ENCODE measurements around the gene COPB2. TPM values are rescaled to one million over a fixed set of nuclear protein-coding genes. Genes with fewer than 3 reads are reported as not detected.

The COPB2 gene
- total RNA-seq, 4 donors from 2014 or later, result 106 to 202 (median 137) TPM

- TF ChIP-seq CTCF (IDR thresholded peaks at IDR 0.05), result no peak
- TF ChIP-seq POLR2A (IDR thresholded peaks at IDR 0.05), result no peak
- no peak for DNase-seq
- WGBS, 2 donors, result 75 to 81% methylated on average over 1 of the region's 1 CpG
- Histone ChIP-seq H3K4me3 (replicated peaks in 1 of 3) (no peak overlapping the region), H3K27me3 (no peaks in the 10 kb centered on the region), H3K9me3 (no peaks in the 10 kb centered on the region), H3K27ac (no peak overlapping the region), H3K4me1 (no peaks in the 10 kb centered on the region), H3K36me3 (no peaks in the 10 kb centered on the region)
- intact Hi-C loops (cut with DNase I), result no loop called here
Measured at GRCh38 chr3:139311557-139311956, 77.9 kb downstream of the COPB2 start.

GRCh38 chr3:139310474-139310933 lies 78.9 kb downstream of the COPB2 start:
- no peak for TF ChIP-seq POLR2A (IDR thresholded peaks at IDR 0.05)
- intact Hi-C loops (cut with DNase I), result no loop called here
- WGBS, 2 donors, result 76 to 81% methylated on average over 8 of the region's 8 CpGs
- no peaks in the 10 kb centered on the region for H3K27me3 ChIP-seq
- no peaks in the 10 kb centered on the region for H3K36me3 ChIP-seq
- H3K27ac ChIP-seq, result no peak overlapping the region
- no peak for DNase-seq
- H3K4me3 ChIP-seq (replicated peaks in 1 of 3), result no peak overlapping the region
- no peaks in the 10 kb centered on the region for H3K9me3 ChIP-seq
- H3K4me1 ChIP-seq, result no peaks in the 10 kb centered on the region

- intact Hi-C loops (cut with DNase I), result no loop called here
- TF ChIP-seq CTCF (IDR thresholded peaks at IDR 0.05) (no peak), POLR2A (IDR thresholded peaks at IDR 0.05) (no peak)
- no peak overlapping the region for H3K4me3 ChIP-seq (replicated peaks in 1 of 3)
- H3K27me3 ChIP-seq, result no peaks in the 10 kb centered on the region
- no peaks in the 10 kb centered on the region for H3K36me3 ChIP-seq
- DNase-seq, result no peak
- no peaks in the 10 kb centered on the region for H3K4me1 ChIP-seq
- H3K9me3 ChIP-seq, result no peaks in the 10 kb centered on the region
- WGBS, 2 donors, result 80 to 86% methylated on average over 4 of the region's 4 CpGs
- H3K27ac ChIP-seq, result no peak overlapping the region
Measured at GRCh38 chr3:139309880-139310279, 79.6 kb downstream of the COPB2 start.

GRCh38 chr3:139309061-139309591 lies 80.3 kb downstream of the COPB2 start:
- Histone ChIP-seq H3K4me3 (replicated peaks in 1 of 3) (no peak overlapping the region), H3K27ac (no peak overlapping the region), H3K36me3 (no peaks in the 10 kb centered on the region), H3K4me1 (no peaks in the 10 kb centered on the region), H3K9me3 (no peaks in the 10 kb centered on the region), H3K27me3 (no peaks in the 10 kb centered on the region)
- no peak for TF ChIP-seq POLR2A (IDR thresholded peaks at IDR 0.05)
- no peak for TF ChIP-seq CTCF (IDR thresholded peaks at IDR 0.05)
- intact Hi-C loops (cut with DNase I), result no loop called here
- 59 to 61% methylated on average over 2 of the region's 2 CpGs for WGBS, 2 donors
- no peak for DNase-seq

- WGBS, 2 donors, result 34 to 47% methylated on average over 4 of the region's 4 CpGs
- Histone ChIP-seq H3K36me3 (no peaks in the 10 kb centered on the region), H3K27ac (no peak overlapping the region), H3K4me1 (no peaks in the 10 kb centered on the region), H3K4me3 (replicated peaks in 1 of 3) (no peak overlapping the region), H3K9me3 (no peaks in the 10 kb centered on the region), H3K27me3 (no peaks in the 10 kb centered on the region)
- no peak for DNase-seq
- TF ChIP-seq CTCF (IDR thresholded peaks at IDR 0.05), result no peak
- no peak for TF ChIP-seq POLR2A (IDR thresholded peaks at IDR 0.05)
- intact Hi-C loops (cut with DNase I), result no loop called here
Measured at GRCh38 chr3:139308560-139308959, 80.9 kb downstream of the COPB2 start.

All from thyroid gland (tissue), 4 donors.